Activated CD4-positive, alpha-beta T cell treated with anti-CD3 and anti-CD28 coated beads, Interleukin-2, amount 50 U/mL, for 48 hours (primary cell): ENCODE results near the gene SHISA9.

Experiments used
- DNase-seq, 2 experiments: peaks; one replicate each; pipeline ENCODE4 v3.0.0-alpha.2; 2020

The SHISA9 gene

GRCh38 chr16:13083681-13084080, 182.3 kb downstream of the SHISA9 start:
- DNase-seq, result no peak

- DNase-seq, result no peak
These were observed 182.9 kb downstream of the SHISA9 start for GRCh38 chr16:13084331-13084730.

GRCh38 chr16:13093661-13094060, 192.3 kb downstream of the SHISA9 start:
- no peak for DNase-seq

GRCh38 chr16:13095061-13095460, 193.7 kb downstream of the SHISA9 start:
- DNase-seq, result no peak

GRCh38 chr16:13098536-13098935, 197.1 kb downstream of the SHISA9 start:
- DNase-seq, result no peak

- no peak for DNase-seq
These were observed 198.4 kb downstream of the SHISA9 start for GRCh38 chr16:13099822-13100221.

- no peak for DNase-seq
These were observed 199.6 kb downstream of the SHISA9 start for GRCh38 chr16:13100970-13101369.

- DNase-seq, result no peak
These were observed 200.4 kb downstream of the SHISA9 start for GRCh38 chr16:13101828-13102227.

- DNase-seq, result no peak
These were observed 201.0 kb downstream of the SHISA9 start for GRCh38 chr16:13102401-13102800.

- no peak for DNase-seq
These were observed 202.6 kb downstream of the SHISA9 start for GRCh38 chr16:13103831-13104530.

- no peak for DNase-seq
These were observed 203.4 kb downstream of the SHISA9 start for GRCh38 chr16:13104772-13105171.

- no peak for DNase-seq
These were observed 204.0 kb downstream of the SHISA9 start for GRCh38 chr16:13105427-13105826.

- no peak for DNase-seq
These were observed 205.1 kb downstream of the SHISA9 start for GRCh38 chr16:13106464-13106863.

GRCh38 chr16:13108126-13108525, 206.7 kb downstream of the SHISA9 start:
- DNase-seq, result no peak

GRCh38 chr16:13109171-13109570, 207.8 kb downstream of the SHISA9 start:
- no peak for DNase-seq

- DNase-seq, result no peak
These were observed 208.9 kb downstream of the SHISA9 start for GRCh38 chr16:13110124-13110796.

GRCh38 chr16:13111747-13112146, 210.3 kb downstream of the SHISA9 start:
- DNase-seq, result no peak

GRCh38 chr16:13113741-13114140, 212.3 kb downstream of the SHISA9 start:
- DNase-seq, result no peak

- DNase-seq, result no peak
These were observed 216.7 kb downstream of the SHISA9 start for GRCh38 chr16:13118091-13118490.

- DNase-seq, result no peak
These were observed 218.7 kb downstream of the SHISA9 start for GRCh38 chr16:13120091-13120490.

GRCh38 chr16:13120557-13120956, 219.2 kb downstream of the SHISA9 start:
- no peak for DNase-seq

GRCh38 chr16:13123991-13124390, 222.6 kb downstream of the SHISA9 start:
- no peak for DNase-seq

GRCh38 chr16:13127144-13127543, 225.7 kb downstream of the SHISA9 start:
- no peak for DNase-seq

GRCh38 chr16:13130586-13130985, 229.2 kb downstream of the SHISA9 start:
- no peak for DNase-seq

- no peak for DNase-seq
These were observed 233.4 kb downstream of the SHISA9 start for GRCh38 chr16:13134836-13135235.
